NOMO-1 treated with dmso at 0.1 percent for 144 hours (cell line): Measurements from ENCODE around the gene TRMT6.
A peak's percentile ranks its signal among the peaks of the same experiment; 100 is the strongest.

Experiments used
- DNase-seq: peaks from one replicate; lab custom pipeline; 2025; ENCODE audit not compliant: unreplicated experiment; lab: John Stamatoyannopoulos, UW

Gene TRMT6, protein sequence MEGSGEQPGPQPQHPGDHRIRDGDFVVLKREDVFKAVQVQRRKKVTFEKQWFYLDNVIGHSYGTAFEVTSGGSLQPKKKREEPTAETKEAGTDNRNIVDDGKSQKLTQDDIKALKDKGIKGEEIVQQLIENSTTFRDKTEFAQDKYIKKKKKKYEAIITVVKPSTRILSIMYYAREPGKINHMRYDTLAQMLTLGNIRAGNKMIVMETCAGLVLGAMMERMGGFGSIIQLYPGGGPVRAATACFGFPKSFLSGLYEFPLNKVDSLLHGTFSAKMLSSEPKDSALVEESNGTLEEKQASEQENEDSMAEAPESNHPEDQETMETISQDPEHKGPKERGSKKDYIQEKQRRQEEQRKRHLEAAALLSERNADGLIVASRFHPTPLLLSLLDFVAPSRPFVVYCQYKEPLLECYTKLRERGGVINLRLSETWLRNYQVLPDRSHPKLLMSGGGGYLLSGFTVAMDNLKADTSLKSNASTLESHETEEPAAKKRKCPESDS

DNA sequence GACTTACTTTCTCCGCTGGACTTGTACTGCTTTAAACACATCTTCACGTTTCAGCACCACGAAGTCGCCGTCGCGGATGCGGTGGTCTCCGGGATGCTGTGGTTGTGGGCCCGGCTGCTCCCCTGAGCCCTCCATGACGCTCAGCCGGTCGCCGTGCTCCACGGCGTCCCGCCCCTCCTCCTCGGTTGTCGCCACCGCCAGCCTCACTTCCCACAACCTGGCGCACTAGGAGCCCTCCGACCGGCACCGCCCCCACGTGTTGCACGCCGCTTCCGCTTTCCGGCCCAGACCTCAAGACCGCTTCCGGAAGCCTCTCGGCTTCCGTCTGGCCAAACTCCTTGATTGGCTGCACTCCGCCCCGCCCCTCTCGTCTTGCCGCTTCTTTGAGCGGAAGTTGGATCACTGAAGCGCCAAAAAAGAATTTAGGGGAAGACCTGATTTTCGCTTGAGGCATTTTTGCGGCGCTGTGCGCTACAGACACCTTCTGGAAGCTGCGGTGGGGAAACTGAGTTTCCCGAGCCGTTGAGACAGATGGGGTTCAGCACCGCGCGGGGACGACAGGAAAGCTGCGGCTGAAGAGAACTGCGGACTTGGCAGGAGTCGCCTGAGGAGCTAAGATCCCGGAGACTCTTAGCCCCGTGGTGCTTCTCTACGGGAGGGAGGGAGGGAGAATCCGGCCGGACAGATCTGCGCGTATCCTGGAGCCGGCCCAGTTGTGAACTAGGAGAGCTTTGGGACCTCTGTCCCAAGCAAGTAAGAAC lies at the start of gene TRMT6, which contains the start of gene MCM8:
TSS of gene TRMT6 (minus strand) at position 263 of the 761 bp plus-strand sequence. CDS start at position 135, 128 bp downstream.
TSS of gene MCM8 (plus strand) at position 382 of the 761 bp plus-strand sequence. CDS start 1,364 bp downstream, outside the sequence.
- peak; percentile 98 for DNase-seq

DNA sequence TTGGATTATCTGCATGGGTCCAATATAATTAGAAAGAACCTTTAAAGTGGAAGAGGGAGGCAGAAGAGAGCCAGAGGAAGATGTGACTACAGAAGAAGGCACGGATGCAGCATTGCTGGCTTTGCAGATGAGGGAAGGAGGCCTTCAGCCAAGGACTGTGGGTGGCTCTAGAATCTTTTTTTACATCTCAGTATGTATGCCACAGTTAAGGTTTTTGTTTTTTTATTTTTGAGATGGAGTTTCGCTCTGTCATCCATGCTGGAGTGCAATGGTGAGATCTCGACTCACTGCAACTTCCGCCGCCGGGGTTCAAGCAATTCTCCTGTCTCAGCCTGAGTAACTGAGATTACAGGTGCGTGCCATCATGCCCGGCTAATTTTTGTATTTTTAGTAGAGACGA lies 49.5 kb upstream of the TRMT6 start:
- no peak for DNase-seq

DNA sequence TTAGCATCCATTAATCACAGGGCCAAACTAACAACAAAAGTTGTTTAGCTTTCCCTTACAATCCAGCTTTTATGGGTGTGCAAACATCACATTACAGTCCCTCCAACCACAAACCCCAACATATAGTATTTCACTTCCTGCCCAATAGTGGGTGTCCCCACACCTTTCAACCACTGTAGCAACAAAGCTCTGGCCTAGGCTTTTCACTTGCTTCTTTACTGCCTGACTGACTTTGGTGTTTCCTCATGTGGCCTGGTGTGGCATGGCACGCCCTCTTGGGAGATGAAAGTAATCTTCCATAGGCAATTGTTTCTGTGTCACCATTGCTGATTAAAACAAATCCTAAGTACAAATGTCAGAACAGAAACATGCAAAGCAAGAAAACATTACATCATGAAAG lies 46.4 kb upstream of the TRMT6 start:
- DNase-seq = no peak

DNA sequence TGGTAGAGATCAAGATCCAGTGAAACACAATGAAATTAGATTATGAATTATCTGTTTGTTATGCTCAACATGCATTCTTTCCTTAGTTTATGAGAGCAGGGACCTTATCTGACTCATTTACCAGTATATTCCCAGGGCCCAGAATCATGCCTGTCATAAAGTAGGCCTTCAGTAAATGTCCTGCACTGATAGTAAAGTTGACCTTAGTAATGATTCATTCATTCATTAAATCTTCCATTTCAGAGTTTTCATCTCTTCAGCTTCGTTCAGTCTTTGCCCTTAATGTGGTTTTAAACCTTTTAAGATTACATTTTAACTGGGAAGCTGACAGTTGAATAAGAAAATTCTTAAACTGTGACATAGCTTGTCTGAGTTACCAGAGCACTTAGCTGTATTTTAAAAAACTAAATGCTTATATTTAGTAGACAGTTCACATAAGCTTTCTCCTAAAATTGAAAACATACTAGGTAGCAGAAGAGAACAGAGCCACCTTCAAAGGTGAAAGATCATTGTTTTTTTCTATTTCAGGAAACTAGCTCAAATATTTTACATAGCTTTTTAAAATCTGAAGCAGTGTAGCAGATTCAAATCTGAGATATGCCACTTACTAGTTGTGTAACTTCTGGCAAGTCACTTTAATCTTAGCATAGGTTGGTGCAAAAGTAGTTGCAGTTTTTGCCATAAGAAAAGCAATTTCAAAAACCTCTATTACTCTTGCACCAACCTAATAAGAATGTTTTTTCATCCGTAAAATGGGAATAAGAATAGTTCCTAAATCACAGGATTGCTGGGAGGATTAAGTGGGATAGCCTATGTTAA lies 41.5 kb upstream of the TRMT6 start:
- DNase-seq = no peak

DNA sequence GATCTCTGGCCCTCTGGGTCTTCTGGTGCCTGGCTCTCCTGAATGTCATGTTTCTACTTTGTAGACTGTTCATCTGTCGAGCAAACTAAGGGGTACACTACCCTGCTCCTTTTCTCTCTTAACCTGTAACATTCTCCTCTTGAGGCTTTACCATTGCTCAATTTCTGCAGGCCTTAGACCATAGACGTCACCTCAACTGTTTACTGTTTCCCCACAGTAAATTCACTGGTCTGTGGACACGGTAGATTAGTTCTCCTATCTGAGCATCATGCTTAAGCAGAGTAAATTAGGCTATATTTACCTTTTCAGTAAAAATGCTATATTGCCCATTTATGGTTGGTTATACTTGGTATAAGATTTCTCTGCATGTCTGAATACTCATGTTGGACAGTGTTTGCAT lies 40.6 kb upstream of the TRMT6 start:
- DNase-seq = no peak

DNA sequence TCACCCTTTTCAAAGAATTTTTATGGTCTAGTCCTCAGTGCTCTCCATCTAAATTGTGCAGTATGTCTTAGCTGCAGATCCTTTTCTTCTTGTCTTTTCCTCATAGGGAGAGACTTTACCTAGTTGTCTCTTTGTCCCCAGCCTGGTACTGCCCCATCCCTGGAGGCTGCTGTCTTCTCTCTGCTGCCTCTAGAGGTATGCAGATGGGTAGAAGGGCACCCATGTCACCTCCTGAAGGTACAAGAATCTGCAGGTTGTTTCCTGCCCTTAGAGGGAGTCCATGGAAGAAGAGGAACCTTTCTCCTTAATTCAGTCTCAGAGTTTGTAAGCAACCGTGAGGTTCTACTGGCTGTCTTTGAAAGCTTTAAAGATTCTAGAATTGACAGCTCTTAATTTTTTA lies 39.2 kb upstream of the TRMT6 start:
- no peak for DNase-seq

DNA sequence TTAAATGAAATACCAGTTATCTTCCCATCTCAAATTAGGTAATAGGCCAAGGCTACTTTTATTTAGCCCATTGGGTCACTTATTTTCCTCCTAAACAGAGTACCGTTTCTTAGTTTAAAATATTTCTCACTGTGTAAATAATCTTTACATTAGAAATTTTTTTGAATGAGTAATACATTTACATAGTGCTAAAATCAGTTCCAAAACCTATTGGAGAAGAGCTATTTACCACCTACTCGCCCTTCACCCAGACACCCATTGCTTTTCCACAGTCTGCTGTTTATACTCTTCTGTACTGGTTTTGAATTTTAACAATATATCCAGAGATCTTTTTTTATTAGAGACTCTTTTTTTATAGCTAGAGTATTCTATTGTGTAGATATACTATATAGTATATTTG lies 37.0 kb upstream of the TRMT6 start:
- DNase-seq = no peak

DNA sequence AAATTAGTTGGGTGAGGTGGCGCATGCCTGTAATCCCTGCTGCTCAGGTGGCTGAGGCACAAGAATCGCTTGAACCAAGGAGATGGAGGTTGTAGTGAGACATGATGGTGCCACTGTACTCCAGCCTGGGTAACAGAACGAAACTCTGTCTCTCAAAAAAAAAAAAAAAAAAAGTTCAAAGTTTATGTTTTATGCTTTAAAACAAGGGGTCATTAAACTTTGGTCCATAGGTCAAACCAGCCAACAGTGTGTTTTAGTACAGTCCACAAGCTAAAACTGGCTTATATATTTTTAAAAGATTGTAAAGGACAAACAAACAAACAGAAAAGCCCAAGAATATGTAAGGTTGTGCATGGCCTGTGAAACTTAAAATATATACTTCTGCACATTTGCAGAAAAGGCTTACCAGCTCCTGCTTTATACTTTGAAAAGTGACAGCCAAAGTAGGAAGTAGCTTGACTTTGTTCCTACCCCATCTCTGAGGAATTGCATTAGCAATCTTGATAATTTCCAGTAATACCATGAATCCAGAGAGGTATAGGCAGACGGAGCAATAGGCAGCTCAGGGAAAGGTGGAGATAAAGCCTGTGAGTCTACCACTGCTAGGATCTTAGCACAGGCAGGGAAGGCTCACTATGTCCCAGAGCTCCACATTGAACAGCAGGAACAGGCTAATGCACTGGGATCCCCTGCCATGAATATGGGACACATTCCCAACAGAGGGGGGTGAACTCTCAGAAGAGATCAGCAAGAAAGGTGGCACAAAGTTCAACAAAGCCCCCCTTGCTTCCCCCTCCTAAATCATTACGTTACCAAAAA lies 30.6 kb upstream of the TRMT6 start:
- DNase-seq = no peak

DNA sequence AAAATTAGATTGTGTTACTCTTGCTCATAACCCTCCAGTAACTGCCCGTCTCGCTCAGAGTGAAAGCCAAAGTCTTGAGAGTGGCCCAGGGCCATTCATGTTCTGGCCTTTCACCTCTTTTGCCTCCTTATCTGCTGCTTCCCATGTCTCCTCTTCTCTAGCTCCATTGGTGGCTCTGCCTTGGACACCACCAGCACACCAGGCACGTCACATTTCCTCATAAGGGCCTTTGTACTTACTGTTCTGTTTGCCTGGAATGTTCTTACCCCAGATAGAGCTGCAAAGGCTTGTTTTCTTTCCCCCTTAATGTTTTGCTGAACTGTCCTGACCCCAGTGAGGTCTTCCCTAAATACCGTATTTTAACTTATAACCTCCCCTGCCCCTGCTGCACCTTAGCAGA lies 29.5 kb upstream of the TRMT6 start:
- no peak for DNase-seq

DNA sequence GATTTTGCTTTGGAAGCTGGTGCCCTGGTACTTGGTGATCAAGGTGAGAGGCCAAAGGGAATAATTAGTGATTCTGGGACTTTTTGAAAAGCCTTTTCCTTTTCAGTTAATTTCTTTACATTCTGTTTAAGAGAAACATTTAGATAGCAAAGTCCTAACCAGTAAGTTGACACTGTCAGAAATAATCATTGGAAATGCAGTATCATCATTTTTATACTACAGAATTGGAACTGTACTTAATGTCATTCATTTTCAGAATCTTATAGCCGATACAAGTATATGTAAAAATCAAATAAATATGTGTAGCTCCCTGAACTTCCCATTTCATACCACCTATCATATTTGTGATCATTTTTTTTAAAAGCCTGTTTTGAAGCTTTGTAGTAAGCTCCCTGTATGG lies 27.6 kb upstream of the TRMT6 start:
- DNase-seq = no peak

DNA sequence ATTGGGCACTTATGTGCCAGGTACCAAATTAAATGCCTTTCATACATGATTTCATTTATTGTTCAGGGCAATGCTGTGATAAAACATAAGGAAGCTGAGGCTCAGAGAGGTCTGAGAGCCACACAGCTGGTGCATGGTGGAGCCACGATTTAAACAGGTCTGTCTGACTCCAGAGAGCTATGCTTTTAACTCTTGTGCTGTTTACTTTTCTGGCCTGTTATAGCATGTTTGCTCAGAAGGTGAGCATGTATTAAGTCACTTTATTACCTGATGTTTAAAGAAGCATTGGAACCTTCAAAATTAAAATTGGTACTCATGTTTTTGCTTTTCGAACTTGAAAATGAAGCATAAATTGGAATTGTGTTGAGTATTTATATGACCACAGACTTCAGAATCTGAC lies 26.9 kb upstream of the TRMT6 start:
- DNase-seq = no peak

DNA sequence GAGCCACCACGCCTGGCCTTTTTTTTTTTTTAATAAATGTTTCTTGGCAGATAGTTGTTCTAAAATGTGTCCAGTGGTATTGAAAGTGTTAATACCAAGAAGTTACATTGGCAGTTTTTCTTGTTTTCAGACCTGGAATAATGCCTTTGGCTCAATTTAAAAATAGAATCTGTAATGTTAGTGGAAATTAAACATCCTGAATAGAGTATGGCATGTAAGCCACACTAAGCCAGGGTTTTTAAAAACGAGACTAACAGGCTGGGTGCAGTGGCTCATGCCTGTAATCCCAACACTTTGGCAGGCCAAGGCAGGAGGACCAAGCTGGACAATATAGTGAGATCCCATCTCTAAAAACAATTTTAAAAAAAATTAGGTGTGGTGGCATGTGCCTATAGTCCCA lies 25.4 kb upstream of the TRMT6 start:
- DNase-seq = no peak

DNA sequence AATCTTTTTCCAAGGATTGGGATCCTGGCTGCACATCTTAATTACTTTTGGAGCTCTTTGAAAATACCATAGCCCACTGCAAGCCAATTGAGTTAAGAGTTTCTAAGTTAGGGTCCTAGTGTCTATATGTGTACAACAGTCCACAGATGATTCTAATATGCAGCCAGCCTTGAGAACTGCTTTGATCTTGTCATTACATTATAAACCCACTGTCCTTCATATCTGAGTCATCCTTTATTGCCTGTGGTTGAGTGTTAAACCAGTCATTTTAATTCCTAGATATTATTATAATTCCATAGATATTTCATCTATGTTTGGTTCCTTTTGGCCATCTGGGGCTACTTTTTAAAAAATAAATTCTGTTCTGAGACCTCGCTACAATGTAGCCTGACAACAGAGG lies 24.2 kb upstream of the TRMT6 start:
- no peak for DNase-seq

DNA sequence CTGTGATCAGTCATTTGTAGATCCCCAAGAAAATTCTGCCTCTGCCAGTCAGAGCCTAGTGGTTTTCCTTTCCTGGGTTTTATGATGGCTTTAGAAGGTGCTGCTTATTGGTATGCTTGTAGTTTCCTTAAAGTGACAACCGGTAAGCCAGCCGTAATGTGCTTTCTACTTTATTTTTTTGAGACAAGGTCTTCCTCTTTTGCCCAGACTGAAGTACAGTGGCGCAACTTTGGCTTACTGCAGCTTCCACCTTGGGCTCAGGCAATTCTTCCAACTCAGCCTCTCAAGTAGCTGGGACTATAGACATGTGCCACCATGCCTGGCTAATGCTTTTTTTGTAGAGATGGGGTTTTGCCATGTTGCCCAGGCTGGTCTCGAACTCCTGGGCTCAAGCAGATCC lies 23.6 kb upstream of the TRMT6 start:
- DNase-seq = peak; percentile 52

DNA sequence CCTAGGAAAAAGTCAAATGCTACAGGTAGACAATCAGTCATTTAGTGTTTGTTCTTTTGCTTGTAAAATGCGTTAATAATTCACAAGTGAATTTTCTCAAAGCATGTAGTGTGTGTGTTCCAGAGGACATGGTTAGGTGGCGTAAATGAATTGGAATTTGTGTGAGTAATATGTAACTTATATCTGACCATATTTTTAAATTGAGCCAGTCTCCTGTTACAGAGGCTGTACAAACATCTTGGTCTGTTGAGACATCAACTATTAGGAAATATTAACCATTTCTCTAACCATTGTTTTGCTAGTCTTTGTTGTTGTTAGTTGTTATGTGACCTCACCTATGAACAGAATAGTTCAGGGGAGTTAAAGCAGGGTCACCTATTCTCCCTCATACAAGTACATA lies 22.8 kb upstream of the TRMT6 start:
- DNase-seq = no peak

DNA sequence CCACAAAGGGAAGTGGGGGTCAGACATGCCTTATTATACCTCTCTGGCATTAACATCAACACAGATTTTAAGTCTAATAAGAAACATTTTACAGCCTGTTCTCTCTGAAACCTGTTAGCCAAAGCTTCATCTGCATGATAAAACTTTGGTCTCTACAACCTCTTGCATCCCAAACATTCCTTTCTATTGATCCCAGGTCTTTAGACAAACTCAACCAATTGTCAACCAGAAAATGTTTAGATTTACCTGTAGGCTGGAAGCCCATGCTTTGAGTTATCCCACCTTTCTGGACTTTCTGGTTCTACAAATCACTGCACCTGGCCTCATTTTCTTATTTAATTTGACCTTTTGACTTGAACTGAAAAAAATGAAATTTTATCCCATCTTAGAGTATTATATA lies 20.9 kb upstream of the TRMT6 start:
- DNase-seq = no peak

DNA sequence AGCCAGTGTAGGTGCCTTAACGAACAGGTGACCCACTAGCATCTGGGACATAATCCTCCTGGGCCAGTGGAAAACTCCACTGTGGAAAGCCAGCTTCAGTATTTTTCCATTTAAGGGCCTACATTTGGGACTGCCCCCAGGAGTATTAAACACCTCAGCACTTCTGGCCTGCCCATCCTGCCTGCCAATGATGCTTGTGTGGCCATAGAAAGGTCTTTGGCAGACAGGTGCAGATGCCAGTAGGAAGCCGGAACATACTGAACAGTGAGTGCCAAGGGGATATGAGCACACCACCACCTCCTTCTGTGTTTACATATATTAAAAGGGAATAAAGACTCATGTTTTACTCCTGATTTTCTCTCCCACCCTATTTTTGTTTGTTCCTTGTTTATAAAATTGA lies 20.0 kb upstream of the TRMT6 start:
- no peak for DNase-seq

DNA sequence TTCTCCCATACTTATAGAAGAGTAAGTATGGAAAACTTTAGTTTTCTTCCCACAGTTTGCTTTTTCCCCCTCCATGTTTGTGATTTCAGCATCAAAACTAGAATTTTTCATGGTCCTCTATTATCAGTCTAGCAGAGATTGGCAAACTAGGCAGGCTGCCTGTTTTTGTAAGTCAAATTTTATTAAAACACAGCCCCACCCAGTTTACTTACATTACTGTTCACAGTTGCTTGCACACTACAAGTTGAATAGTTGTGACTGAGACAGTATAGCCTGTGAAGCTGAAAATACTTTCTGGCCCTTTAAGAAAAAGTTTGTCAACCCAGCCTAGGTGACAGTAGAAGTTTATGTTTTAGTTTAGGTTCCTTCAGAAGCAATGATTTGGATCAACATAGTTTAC lies 19.6 kb upstream of the TRMT6 start:
- no peak for DNase-seq

DNA sequence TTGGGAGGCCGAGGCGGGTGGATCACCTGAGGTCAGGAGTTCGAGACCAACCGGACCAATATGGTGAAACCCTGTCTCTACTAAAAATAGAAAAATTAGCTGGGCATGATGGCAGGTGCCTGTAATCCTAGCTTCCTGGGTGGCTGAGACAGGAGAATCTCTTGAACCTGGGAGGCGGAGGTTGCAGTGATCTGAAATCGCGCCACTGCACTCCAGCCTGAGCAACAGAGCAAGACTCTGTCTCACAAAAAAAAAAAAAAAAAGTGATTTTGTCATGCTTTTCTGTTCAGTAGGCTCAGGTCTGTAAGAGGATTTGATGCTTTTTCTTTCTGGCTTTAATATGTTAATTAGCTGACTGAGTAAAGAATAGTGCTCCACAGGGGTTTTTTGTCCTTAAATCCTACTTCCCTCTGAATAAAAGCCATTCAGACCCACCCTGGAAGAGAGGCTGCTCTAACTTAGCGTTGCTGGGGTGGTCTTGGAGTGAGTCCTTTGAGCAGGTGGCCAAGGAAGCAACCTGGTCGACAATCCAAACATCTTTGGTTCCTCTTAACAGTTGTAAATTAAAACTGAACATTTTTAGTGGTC lies 19.1 kb upstream of the TRMT6 start:
- no peak for DNase-seq

DNA sequence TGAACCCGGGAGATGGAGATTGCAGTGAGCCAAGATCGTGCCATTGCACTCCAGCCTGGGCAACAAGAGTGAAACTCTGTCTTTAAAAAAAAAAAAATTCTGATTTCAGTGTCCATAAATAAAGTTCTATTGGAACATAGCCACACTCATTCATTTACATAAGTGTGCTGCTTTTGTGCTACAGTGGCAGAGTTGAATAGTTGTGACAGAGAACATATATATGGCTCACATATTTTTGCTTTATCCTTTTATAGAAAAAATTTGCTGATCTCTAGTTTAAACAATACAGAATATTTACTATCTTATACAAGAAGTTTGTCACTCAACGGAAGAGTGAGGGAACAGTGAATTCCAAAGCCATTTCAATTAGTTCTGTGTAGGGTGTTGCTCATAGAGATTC lies 18.1 kb upstream of the TRMT6 start:
- no peak for DNase-seq
